ENCODE results near the gene ATP9A. TPM values are rescaled to one million over a fixed set of nuclear protein-coding genes. Genes with fewer than 3 reads are reported as not detected.

The ATP9A gene
- total and polyA plus RNA-seq, 2 donors (not counting 3 experiments of a cell fraction or from before 2014, with no cell fraction given), result 20.9 to 41.5 TPM

- no peak overlapping the region for H3K4me3 ChIP-seq (replicated peaks in 1 of 3; ENCODE audit: insufficient read depth in 1 of 3, low read depth in 1 of 3, low read length in 3 of 3)
Observed at GRCh38 chr20:51732096-51732791, 35.9 kb downstream of the ATP9A start.

DNA sequence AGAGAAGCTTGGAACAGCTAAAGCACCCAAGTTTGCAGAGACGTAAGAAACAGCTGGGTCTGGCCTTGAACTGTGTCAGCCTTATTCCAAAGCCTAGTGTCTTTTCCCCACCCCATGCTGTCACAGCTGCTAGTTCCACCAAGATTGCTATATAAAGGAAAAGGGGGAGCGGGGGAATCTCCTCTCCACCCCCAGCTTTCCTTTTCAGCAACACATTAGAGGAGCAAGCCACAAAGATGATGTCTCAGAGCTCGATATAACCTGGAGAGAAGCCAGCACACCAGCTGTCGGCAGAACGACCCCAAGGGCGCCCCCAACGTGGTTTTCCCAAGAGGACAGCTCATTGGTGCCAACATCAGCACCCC is 36.5 kb downstream of the ATP9A start:
- H3K9ac ChIP-seq (replicated peaks; ENCODE audit: extremely low read depth, insufficient read depth, low read length), result no peak overlapping the region

More at GRCh38 chr20:51732096-51732791, 35.9 kb downstream of the ATP9A start:
- Histone ChIP-seq H3K4me1 (ENCODE audit: control insufficient read depth, extremely low read depth, insufficient read depth, low read length) (no peaks in the 10 kb centered on the region), H3K36me3 (ENCODE audit: control insufficient read depth in 2 of 2, extremely low read depth in 1 of 2, insufficient read depth in 2 of 2, low read length in 2 of 2) (no peaks in the 10 kb centered on the region), H3K9me1 (replicated peaks; ENCODE audit: control insufficient read depth, extremely low read depth, insufficient read depth, low read length) (no peaks in the 10 kb centered on the region), H3K9ac (replicated peaks; ENCODE audit: extremely low read depth, insufficient read depth, low read length) (no peak overlapping the region), H3K79me2 (ENCODE audit: control insufficient read depth, insufficient read depth, low read length) (no peaks in the 10 kb centered on the region), H3K27me3 (ENCODE audit: control insufficient read depth in 2 of 2, insufficient read depth in 2 of 2, low read length in 2 of 2) (no peaks in the 10 kb centered on the region), H3K4me2 (ENCODE audit: insufficient read depth, low read length) (no peak overlapping the region), H3K27ac (ENCODE audit: insufficient read depth, low read depth, low read length) (no peak overlapping the region), H4K20me1 (replicated peaks; ENCODE audit: control insufficient read depth, extremely low read depth, insufficient read depth, low read length) (no peaks in the 10 kb centered on the region), H2AFZ (ENCODE audit: low read depth, low read length) (no peak overlapping the region), H3K9me3 (replicated peaks; ENCODE audit: control insufficient read depth, insufficient read depth, low read length) (no peaks in the 10 kb centered on the region)
- DNase-seq (ENCODE audit: low read depth, low spot score) (no peak), FAIRE-seq (no peak)
- CTCF ChIA-PET, result interaction anchor here (0.8 to 1.6 kb wide), 5 partner anchors 11 to 68 kb away, joined by 3 to 4 read pairs (median 3); no protein-coding TSS in a partner anchor
- POLR2A ChIA-PET, result no interaction called here
- dilution Hi-C loops (cut with MboI; ENCODE audit: extremely low pct_ligation_motif_present, low sequenced_read_pairs) (no loop called here), intact Hi-C loops (cut with micrococcal nuclease) (no loop called here)
- TF ChIP-seq MYC (IDR thresholded peaks at IDR 0.05; ENCODE audit: low read depth, low read length), result no peak
- no TSS peak for BruUV-seq (replicated peaks)

More for the DNA sequence above, 36.5 kb downstream of the ATP9A start:
- H3K27me3 ChIP-seq (ENCODE audit: control insufficient read depth in 2 of 2, insufficient read depth in 2 of 2, low read length in 2 of 2), result no peaks in the 10 kb centered on the region
- BruUV-seq (replicated peaks), result no TSS peak
- ChIA-PET CTCF (interaction anchor here (0.8 to 1.6 kb wide), 6 partner anchors 11 to 68 kb away, joined by 3 to 4 read pairs (median 3); no protein-coding TSS in a partner anchor), POLR2A (no interaction called here)
- intact Hi-C loops (cut with micrococcal nuclease) (no loop called here), dilution Hi-C loops (cut with MboI; ENCODE audit: extremely low pct_ligation_motif_present, low sequenced_read_pairs) (no loop called here)
- TF ChIP-seq GATA2 (IDR thresholded peaks at IDR 0.05; ENCODE audit: insufficient read depth, insufficient read length, low read depth, low read length) (no peak), JUN (IDR thresholded peaks at IDR 0.05; ENCODE audit: borderline replicate concordance, insufficient read depth, insufficient read length, low read depth) (no peak), EZH2 (IDR thresholded peaks at IDR 0.05; ENCODE audit: borderline replicate concordance, low read depth, low read length, severe bottlenecking) (no peak), MYC (IDR thresholded peaks at IDR 0.05; ENCODE audit: low read depth, low read length) (no peak), FOS (IDR thresholded peaks at IDR 0.05; ENCODE audit: borderline replicate concordance, insufficient read depth, low read length) (no peak), POLR2AphosphoS5 (IDR thresholded peaks at IDR 0.05; ENCODE audit: insufficient read depth, low read depth, low read length) (no peak), POLR2A (IDR thresholded peaks at IDR 0.05; ENCODE audit: low read depth, low read length) (no peak)
- TF ChIP-seq, protein P1, sequence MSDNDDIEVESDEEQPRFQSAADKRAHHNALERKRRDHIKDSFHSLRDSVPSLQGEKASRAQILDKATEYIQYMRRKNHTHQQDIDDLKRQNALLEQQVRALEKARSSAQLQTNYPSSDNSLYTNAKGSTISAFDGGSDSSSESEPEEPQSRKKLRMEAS (IDR thresholded peaks at IDR 0.05; ENCODE audit: insufficient read depth, insufficient read length), result no peak
- TF ChIP-seq, protein P2, sequence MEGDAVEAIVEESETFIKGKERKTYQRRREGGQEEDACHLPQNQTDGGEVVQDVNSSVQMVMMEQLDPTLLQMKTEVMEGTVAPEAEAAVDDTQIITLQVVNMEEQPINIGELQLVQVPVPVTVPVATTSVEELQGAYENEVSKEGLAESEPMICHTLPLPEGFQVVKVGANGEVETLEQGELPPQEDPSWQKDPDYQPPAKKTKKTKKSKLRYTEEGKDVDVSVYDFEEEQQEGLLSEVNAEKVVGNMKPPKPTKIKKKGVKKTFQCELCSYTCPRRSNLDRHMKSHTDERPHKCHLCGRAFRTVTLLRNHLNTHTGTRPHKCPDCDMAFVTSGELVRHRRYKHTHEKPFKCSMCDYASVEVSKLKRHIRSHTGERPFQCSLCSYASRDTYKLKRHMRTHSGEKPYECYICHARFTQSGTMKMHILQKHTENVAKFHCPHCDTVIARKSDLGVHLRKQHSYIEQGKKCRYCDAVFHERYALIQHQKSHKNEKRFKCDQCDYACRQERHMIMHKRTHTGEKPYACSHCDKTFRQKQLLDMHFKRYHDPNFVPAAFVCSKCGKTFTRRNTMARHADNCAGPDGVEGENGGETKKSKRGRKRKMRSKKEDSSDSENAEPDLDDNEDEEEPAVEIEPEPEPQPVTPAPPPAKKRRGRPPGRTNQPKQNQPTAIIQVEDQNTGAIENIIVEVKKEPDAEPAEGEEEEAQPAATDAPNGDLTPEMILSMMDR (IDR thresholded peaks at IDR 0.05; ENCODE audit: extremely low read depth in 1 of 2, insufficient read depth in 1 of 2, low read depth in 1 of 2, low read length in 2 of 2), result no peak
- no peak overlapping the region for H3K4me3 ChIP-seq (replicated peaks in 1 of 3; ENCODE audit: insufficient read depth in 1 of 3, low read depth in 1 of 3, low read length in 3 of 3)
- no peak overlapping the region for H3K4me2 ChIP-seq (ENCODE audit: insufficient read depth, low read length)
- H3K4me1 ChIP-seq (ENCODE audit: control insufficient read depth, extremely low read depth, insufficient read depth, low read length), result no peaks in the 10 kb centered on the region
- no peaks in the 10 kb centered on the region for H3K79me2 ChIP-seq (ENCODE audit: control insufficient read depth, insufficient read depth, low read length)
- H2AFZ ChIP-seq (ENCODE audit: low read depth, low read length), result no peak overlapping the region
- no peaks in the 10 kb centered on the region for H3K9me1 ChIP-seq (replicated peaks; ENCODE audit: control insufficient read depth, extremely low read depth, insufficient read depth, low read length)
- H3K9me3 ChIP-seq (replicated peaks; ENCODE audit: control insufficient read depth, insufficient read depth, low read length), result no peaks in the 10 kb centered on the region
- no peak overlapping the region for H3K27ac ChIP-seq (ENCODE audit: insufficient read depth, low read depth, low read length)
- H3K36me3 ChIP-seq (ENCODE audit: control insufficient read depth in 2 of 2, extremely low read depth in 1 of 2, insufficient read depth in 2 of 2, low read length in 2 of 2), result no peaks in the 10 kb centered on the region
- no peaks in the 10 kb centered on the region for H4K20me1 ChIP-seq (replicated peaks; ENCODE audit: control insufficient read depth, extremely low read depth, insufficient read depth, low read length)
- FAIRE-seq (no peak), DNase-seq (ENCODE audit: low read depth, low spot score) (no peak)
